ENCODE measurements around the gene PRSS38.

GRCh38 chr1:227768640-227769039 lies 46.8 kb upstream of the PRSS38 start:
- TF ChIP-seq CTCF (conservative IDR thresholded peaks at IDR 0.05; ENCODE audit: low read depth in 2 of 2) (no peak), REST (IDR thresholded peaks at IDR 0.05; ENCODE audit: unreplicated experiment) (no peak), EZH2 (IDR thresholded peaks at IDR 0.05; ENCODE audit: low read depth, unreplicated experiment) (no peak), CREB1 (CRISPR knock-in tag; IDR thresholded peaks at IDR 0.05; ENCODE audit: low read depth) (no peak), EZH2phosphoT487 (IDR thresholded peaks at IDR 0.05; ENCODE audit: unreplicated experiment) (no peak), POLR2AphosphoS5 (IDR thresholded peaks at IDR 0.05; ENCODE audit: low read depth) (no peak), ZNF331 (CRISPR knock-in tag; IDR thresholded peaks at IDR 0.05; ENCODE audit: low read depth) (no peak), JUNB (IDR thresholded peaks at IDR 0.05; ENCODE audit: unreplicated experiment) (no peak), ZNF114 (CRISPR knock-in tag; IDR thresholded peaks at IDR 0.05) (no peak), STAT1 (IDR thresholded peaks at IDR 0.05; ENCODE audit: unreplicated experiment) (no peak)
